COR-L47 (cell line): Measurements from ENCODE around the gene ZNF724.
A peak's percentile ranks its signal among the peaks of the same experiment; 100 is the strongest.
"Not testable (repeated sequence)": the region's sequence is repeated elsewhere in the genome, so short reads cannot be mapped to it uniquely, and the experiment has no call there.

Experiments
- DNase-seq: peaks from one replicate; lab custom pipeline; 2025; lab: John Stamatoyannopoulos, UW

The ZNF724 gene

DNA sequence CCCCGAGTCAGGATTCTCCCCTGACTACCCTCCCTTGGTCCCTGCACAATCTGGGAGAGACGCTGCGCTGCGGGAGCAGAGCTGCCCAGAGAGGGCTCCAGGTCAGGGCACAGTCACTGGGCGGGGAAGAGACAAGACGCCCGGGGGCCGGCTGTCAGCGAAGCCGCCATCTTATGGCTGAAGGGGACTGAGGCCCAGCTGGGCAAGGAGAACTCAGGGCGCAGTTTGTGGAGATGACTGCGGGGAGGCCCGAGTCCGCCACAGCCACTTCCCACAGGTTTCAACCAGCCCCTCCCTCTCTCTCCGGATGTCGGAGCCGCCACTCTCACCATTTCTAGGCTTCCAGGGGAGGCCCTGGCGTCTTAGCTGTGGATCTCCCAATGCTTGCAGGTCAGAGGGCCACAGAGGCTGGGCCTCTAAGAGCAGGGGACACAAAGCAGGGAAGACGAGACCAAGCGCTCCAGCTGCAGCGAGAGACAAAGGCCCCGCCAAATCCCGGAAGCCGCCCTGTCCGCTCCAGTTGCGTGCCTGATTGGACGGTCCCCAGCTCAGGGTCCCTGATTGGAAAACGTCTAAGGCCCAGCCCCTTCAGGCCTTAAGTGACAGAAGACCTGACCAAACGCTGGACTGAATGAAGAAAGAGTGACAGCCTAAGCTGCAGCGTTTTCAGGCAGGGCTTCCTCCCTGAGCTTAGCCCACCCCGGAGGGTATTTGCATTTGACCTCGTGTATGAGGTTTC, at the start of gene ZNF724:
ZNF724 (minus strand) TSS at position 484 of the 739 bp plus-strand sequence; CDS start at position 332, 152 bp downstream.
- peak; percentile 95 for DNase-seq

DNA sequence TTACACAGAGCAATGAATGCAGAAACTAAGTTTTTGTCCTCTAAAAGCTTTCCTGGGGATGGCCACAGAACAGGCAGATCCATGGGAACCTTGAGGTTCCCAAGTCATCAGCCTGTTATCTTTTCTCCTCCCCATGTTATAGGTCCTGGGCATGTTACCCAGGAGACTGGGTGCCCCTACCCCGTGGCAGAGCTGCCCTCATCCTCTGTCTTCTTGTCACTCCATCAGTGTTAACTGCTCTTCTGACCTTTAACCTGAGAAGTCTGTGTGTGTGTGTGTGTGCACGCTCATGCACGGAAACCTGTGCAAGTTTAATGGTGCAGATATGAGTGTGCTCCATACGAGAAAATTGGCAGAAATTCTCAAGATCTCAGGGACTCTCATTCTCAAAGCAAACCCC, 43.9 kb upstream of the ZNF724 start:
- no peak for DNase-seq

DNA sequence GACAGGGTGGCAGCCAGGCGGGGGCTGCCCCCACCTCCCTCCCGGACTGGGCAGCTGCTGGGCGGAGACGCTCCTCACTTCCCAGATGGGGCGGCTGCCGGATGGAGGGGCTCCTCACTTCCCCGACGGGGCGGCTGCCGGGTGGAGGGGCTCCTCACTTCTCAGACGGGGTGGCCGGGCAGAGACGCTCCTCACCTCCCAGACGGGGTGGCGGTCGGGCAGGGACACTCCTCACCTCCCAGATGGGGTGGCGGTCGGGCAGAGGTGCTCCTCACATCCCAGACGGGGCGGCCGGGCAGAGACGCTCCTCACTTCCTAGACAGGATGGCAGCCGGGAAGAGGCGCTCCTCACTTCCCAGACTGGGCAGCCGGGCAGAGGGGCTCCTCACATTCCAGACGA, 39.8 kb upstream of the ZNF724 start:
- not testable (repeated sequence) for DNase-seq

DNA sequence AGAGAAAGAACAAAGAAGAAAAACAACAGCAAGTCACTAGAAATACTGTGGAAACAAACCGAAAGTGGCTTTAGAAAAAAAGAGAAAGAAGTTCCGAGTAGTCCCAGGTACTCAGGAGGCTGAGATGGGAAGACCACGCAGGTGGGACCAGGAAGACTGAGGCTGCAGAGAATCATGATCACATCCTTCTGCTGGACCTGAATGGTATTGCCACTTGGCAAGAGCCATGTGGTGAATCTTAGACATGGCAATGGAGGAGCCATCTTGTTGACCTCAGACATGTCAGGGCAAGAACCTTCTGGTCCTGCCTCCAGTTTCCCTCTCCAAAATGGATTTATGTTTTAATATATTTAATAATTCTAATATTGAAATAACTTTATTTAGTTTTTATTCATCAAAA, 37.4 kb upstream of the ZNF724 start:
- DNase-seq, result no peak

DNA sequence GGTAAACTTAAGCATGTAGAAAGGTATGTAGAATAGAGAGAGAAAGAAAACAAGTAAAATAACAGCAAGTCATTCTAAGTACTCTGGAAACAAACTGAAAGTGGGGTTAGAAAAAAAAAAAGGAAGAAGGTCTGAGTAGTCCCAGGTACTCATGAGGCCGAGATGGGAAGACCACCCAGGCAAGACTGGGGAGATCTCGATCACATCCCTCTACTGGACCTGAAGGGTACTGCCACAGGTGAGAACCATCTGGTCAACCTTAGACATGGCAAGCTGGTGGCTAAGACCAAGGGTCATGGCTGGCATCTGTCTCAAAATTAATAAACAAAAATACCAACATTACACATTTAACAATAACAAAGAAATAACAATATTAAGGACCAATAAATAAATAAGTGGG, 36.3 kb upstream of the ZNF724 start:
- DNase-seq, result peak; percentile 1

DNA sequence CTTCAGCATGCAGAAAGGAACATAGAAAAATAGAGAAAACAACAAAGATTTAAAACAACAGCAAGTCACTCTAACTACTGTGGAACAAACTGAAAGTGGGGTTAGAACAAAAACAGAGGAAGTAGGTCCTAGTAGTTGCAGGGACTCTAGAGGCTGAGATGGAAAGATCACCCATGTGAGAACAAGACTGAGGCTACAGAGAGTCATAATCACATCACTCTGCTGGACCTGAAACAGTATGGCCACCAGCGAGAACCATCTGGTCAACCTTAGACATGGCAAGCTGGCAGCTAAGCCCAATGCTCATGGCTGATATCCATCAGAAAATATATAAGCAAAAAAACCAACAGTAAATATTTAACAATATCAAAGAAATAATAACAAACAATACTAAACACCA, 35.8 kb upstream of the ZNF724 start:
- DNase-seq, result no peak

DNA sequence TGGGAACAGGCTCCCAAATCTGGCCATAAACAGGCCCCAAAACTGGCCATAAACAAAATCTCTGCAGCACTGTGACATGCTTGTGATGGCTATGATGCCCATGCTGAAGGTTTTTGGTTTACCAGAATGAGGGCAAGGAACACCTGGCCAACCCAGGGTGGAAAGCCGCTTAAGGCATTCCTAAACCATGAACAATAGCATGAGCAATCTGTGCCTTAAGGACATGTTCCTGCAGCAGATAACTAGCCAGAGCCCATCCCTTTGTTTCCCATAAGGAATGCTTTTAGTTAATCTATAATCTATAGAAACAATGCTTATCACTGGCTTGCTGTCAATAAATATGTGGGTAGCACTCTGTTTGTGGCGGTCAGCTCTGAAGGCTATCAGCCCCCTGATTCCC, 35.1 kb upstream of the ZNF724 start:
- not testable (repeated sequence) for DNase-seq

DNA sequence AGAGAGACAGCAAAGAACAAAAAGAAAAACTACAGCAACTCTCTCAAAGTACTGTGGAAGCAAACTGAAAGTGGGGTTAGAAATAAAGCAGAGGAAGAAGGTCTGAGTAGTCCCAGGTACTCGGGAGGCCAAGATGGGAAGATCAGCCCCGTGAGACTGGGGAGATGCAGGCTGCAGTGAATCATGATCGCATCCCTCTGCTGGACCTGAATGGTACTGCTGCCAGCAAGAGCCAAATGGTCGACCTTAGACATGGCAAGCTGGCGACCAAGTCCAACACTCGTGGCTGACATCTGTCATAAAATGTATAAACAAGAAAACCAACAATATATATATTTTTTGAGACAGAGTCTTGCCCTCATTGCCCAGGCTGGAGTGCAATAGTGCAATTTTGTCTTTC, 33.7 kb upstream of the ZNF724 start:
- DNase-seq, result peak; percentile 9

DNA sequence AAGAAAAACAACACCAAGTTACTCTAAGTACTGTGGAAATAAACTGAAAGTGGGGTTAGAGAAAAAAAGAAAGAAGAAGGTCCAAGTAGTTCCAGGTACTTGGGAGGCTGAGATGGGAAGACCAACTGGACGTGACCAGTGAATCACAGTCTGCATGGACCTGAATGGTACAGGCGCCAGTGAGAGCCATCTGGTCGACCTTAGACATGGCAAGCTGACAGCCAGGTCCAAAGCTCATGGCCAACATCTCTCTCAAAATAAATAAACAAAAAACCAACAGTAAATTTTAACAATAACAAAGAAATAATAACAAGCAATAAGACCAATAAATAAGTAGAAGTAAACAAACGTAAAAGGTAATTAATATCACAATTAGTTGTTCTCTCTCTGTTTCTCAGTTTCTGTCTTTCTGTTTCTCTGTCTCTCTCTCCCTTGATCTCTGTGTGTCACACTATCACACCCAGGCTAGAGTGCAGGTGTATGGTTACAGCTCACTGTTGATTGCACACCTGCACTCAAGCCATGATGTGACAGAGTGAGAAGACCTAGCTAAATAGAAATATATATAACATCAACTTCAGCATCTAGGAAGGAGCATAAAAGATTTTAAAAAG, 31.6 kb upstream of the ZNF724 start:
- DNase-seq, result no peak

DNA sequence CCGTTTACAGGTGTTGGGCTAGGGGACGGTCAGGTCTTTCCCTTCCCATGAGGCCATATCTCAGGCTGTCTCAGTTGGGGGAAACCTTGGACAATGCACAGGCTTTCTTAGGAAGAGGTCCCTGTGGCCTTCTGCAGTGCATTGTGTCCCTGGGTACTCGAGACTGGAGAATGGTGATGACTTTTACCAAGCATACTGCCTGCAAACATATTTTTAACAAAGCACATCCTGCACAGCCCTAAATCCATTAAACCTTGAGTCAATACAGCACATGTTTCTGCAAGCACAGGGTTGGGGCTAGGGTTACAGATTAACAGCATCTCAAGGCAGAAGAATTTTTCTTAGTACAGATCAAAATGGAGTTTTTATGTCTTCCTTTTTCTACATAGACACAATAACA, 27.9 kb upstream of the ZNF724 start:
- DNase-seq, result not testable (repeated sequence)

DNA sequence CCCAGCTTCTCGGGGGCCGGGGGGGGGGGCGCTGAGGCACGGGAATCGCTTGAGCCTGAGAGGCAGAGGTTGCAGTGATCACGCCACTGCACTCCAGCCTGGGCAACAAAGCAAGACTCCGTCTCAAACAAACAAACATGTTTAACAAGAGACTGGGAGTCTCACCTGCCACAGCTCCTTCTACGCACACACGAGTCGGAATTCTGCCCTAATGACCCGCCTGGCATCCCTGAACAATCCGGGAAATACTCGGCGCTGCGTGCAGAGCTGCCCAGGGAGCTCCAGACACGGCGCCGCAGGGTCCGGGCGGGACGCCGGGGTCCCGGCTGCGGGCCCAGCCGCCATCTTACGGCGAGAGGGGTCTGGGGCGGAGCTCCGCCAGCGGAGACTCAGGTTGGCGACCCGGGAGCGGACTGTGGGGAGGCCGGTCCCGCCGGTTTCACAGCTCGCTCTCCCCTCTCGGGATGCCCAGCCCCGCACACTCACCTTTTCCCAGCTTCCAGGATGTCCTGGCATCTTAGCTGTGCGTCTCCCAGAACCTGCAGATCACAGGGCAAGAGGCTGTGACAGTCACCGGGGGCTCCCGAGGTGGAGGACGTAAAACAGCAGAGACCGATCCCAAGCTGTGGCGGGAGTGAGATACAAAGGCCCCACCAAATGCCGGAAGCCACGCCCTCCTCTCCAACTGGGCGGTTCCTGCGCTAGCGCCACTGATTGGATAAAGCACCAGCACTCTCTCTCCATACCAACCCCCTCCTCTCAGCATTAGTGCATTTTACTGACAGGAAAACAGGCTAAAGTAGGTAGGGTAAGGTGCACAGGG, 23.6 kb upstream of the ZNF724 start:
- DNase-seq, result peak; percentile 88

DNA sequence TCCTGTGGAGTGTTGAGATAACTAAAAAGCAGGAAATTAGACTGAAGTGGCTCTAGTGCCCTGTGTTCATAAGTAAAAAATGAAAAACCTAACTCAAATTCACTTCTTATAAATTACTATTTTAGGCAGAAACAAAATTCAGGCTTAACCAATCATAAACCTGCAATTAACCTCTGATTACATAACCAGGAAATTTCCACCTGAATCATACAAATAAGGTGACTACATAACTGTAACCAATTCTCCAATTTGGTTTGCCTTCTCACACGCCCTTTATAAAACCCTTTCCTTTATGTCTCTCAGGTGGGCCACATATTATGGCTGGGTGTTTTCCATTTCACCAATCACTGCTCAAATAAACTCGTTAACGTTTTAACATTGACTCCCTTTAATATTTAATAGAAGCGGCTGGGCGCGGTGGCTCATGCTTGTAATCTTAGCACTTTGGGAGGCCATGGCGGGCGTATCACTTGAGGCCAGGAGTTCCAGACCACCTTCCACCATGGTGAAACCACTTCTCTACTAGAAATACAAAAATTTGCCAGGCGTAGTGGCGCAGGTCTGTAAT, 22.9 kb upstream of the ZNF724 start:
- no peak for DNase-seq

DNA sequence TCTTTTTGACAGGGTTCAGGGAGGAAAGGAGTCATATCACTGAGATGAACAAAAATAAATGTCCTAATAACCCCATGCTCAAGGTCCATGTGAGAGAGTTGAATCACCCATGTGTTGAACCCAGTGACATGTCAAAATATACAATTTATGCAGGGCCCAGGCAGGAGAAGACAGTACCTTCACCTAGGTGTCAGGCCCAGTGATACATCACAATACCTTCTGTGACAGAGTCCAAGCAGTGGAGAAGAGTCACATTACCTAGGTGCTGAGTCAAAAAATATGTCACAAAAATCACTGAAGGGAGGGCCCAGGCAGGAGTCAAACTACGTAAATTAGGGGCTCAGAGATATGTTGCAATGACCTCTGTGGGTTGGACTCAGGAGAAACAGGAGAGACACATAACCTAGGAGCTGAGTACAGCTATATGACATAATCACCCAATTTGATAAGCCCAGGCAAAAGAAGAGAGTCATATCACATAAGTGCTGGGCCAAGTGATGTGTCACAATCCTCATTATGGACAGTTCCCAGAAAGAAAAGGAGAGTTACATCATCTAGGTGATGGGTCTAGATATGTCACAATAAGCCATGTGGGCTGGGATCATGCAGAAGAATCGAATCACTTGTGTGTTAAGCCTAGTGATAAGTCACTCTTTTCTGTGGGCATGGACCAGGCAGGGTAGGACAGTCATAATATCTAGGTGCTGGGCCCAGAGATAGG, 13.8 kb upstream of the ZNF724 start:
- DNase-seq, result no peak

DNA sequence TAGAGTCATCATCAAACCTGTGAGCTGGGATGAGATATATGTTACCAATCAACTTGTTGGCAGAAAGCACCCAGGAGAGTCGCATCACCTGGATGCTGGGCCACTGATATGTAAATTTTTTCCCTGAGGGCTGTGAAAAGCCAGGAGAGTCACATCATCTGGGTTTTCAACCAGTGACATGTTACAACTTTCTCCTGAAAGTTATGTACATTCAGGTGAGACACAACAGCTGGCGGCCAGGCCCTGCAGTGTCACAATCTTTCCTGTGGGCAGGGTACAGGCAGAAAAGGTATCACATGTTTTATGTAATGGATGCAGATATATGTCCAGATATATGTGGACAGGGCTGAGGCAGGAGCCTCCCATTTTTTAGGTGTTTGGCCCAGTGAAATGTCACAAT, 13.2 kb upstream of the ZNF724 start:
- no peak for DNase-seq

DNA sequence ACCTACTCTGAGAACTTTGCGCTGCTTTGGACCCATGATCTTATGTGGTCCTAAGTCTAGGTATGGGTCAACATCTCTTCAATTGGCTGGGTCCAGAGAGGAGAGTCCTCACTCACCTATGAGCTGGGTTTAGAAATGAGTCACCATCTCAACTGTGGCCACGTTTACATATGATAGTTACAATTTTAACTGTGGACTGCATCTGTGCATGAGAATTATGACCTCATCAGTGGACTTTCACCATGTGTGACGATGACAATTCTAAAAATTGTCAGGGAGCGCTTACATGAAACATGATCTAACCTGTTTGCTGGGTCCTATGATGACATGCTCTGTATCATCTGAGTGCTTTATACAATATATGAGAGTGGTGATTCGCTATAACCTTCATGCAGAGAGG, 12.7 kb upstream of the ZNF724 start:
- no peak for DNase-seq

DNA sequence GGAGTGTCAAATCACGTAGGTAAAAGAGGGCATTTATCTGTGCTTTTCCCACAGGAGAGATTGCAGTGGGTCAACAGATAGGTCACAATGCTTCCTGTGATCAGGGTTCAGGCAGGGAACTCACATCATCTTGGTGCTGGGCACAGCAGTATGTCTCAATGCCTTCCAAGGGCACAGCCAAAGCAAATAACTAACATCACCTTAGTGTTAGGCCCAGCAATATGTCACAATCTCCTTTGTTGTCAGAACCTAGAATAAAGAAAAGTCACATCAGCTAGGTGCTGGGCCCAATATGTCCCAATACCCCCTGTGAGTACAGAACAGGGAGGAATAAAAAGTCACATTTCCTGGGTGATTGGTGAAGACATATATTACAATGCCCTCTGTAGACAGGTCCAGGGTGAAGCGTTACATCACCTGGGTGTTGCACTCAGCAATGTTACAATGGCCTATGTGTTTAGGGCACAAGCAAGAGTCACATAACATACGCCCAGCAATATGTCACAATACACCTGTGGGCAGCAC, 11.4 kb upstream of the ZNF724 start:
- no peak for DNase-seq

DNA sequence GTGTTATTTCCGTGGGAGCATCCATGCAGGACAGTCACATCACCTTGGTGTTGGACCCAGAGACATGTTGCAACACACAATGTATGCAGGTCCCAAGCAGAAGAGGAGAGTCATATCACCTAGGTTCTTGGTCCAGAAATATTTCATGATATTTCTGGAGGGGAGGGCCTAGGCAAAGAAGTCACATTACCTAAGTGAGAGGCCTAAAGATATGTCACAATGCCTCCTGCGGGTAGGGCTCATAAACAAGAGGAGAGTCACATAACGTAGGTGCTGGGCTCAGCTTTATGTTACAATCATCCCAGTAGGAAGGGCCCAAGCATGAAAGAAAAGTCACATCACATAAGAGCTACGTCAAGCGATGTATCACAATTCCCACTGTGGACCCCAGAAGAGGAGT, 10.8 kb upstream of the ZNF724 start:
- DNase-seq, result no peak

DNA sequence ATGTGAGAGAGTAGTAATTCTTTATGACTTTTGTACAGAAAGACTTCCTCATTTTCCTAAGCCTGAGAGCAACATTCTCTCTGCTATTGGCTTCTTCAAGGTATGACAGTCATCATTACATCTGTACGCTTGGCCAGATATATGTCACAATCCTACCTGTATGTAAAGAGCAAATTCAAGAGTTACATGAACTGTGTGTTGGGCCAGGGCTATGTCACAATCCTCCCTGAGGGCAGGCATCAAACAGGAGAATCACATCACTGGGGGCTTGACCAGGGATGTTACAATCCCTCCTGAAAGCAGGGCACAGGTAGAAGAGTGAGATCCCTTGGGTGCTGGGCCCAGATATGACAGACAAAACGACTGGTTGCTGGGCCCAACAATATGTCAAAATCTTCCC, 9.8 kb upstream of the ZNF724 start:
- DNase-seq, result no peak

DNA sequence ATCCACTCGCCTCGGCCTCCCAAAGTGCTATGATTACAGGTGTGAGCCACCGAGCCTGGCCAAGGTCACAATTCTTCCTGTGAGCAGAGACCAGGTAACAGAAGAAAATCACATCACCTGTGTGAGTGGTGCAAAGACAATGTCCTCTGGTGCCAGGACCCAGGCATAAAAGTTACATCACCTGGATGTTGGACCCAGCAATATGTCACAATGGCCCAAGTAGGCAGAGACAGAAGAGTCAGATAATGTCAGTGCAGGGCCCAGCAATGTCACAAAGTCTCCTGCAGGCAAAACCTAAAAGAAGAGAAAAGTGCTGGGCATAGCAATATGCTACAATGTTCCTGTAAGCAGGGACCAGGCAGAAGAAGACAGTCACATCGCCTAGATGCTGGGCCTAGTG, 5.5 kb upstream of the ZNF724 start:
- no peak for DNase-seq

DNA sequence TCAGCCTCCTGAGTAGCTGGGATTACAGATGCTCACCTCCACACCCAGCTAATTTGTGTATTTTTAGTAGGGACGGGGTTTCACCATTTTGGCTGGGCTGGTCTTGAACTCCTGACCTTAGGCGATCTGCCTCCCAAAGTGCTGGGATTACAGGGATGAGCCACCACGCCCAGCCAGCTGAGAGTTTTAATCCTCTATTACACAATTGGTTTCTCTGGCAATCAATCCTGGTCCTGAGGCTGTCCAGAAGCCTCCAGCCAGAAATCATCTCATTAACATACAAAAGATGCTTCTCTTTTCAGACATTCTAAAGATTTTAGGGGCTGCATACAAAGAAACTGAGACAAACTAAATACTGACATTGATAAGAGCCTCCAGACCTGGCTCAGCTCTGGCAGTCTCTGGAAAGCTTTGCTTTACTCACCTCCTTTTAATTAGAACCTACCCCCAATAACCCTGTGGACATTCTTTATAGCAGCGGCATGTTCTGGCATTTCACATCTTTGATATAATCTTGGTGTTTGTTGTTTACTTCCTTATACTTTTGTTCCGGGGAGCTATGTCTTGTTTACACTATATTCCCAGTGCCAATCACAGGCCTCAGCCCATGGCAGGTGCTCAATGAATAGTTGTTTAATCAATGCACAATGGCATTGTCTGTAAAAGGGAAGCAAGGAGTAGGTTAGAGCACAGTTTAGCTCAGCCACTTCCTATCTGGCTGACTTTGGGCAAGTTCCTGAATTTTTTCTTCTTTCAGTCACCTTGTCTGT, 4.1 kb upstream of the ZNF724 start:
- DNase-seq, result no peak

DNA sequence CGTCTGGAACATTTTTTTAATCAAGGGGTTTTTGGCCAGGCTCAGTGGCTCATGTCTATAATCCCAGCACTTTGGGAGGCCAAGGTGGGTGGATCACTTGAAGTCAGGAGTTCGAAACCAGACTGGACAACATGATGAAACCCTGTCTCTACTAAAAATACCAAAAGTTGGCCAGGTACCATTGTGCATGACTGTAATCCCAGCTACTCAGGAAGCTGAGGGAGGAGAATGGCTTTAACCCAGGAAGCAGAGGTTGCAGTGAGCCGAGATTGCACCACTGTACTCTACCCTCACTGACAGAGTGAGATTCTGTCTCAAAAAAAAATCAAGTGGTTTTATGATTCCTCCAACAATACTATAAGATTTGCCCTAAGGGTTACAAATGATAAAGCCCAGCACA, 3.1 kb upstream of the ZNF724 start:
- not testable (repeated sequence) for DNase-seq
